ENCODE data around the gene FNBP1.

Gene FNBP1

GRCh38 chr9:130036099-130036498 lies 6.9 kb downstream of the FNBP1 start:
- DNase-seq (ENCODE audit: extremely low read depth, low read depth) = no peak
- TF ChIP-seq, protein P1, sequence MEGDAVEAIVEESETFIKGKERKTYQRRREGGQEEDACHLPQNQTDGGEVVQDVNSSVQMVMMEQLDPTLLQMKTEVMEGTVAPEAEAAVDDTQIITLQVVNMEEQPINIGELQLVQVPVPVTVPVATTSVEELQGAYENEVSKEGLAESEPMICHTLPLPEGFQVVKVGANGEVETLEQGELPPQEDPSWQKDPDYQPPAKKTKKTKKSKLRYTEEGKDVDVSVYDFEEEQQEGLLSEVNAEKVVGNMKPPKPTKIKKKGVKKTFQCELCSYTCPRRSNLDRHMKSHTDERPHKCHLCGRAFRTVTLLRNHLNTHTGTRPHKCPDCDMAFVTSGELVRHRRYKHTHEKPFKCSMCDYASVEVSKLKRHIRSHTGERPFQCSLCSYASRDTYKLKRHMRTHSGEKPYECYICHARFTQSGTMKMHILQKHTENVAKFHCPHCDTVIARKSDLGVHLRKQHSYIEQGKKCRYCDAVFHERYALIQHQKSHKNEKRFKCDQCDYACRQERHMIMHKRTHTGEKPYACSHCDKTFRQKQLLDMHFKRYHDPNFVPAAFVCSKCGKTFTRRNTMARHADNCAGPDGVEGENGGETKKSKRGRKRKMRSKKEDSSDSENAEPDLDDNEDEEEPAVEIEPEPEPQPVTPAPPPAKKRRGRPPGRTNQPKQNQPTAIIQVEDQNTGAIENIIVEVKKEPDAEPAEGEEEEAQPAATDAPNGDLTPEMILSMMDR (IDR thresholded peaks at IDR 0.05; ENCODE audit: low read depth, low read length) = no peak

DNA sequence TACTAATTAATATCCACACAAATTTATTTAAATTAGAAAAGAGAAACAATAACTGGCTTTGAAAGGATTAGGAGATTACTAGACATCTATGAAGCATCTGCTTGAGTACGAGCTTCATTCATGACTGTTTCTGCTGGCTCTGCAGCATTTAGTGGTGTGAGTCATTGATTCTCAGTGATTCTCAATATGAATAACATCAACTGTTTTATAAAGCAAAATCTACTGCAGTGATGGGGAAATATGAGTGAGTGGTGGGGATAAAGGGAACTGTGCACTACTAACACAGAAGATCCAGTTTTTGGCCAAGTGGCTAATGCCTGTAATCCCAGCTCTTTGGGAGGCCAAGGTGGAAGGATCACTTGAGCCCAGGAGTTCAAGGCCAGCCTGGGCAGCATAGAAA lies 8.4 kb downstream of the FNBP1 start:
- DNase-seq (ENCODE audit: extremely low read depth, low read depth) = no peak
- TF ChIP-seq, protein P1 (IDR thresholded peaks at IDR 0.05; ENCODE audit: low read depth, low read length) = no peak

- no peak for DNase-seq (ENCODE audit: extremely low read depth, low read depth)
- TF ChIP-seq, protein P1 (IDR thresholded peaks at IDR 0.05; ENCODE audit: low read depth, low read length) = no peak
Measured at GRCh38 chr9:130030651-130031127, 12.3 kb downstream of the FNBP1 start.

- TF ChIP-seq, protein P1 (IDR thresholded peaks at IDR 0.05; ENCODE audit: low read depth, low read length) = no peak
- no peak for DNase-seq (ENCODE audit: extremely low read depth, low read depth)
Measured at GRCh38 chr9:130029223-130029973, 13.6 kb downstream of the FNBP1 start.

DNA sequence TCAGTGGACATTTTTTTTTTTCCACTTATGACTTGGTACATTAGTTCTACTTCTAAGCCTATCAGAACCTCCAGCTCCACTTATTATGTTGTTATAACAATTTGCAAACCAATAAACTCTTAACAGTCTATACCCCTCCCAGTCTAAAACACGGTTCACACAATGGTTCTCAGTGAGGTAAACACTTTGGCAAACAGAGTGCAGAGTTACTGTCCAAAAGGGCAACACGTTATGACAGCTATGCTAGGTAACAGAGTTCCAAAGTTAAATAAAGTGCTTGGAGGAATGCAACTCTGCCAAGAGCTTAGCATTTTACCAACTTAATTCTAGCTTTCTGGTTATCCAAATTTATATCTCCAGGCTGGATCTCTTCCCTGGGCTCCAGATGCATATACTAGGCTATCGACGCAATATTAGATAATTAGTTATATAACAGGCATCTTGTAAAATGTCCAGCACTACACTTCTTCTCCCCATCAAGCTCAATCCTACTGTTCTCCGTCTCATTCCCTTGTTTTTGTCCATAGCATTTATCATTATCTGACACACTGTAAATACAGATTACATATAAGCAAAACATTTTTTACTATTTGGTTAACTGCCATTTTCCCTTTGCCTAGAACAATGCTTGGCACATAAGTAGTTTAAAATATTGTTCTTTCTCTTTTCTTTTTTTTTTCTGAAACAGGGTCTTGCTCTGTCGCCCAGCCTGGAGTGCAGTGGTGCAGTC lies 14.3 kb downstream of the FNBP1 start:
- DNase-seq (ENCODE audit: extremely low read depth, low read depth) = no peak
- TF ChIP-seq, protein P1 (IDR thresholded peaks at IDR 0.05; ENCODE audit: low read depth, low read length) = no peak

DNA sequence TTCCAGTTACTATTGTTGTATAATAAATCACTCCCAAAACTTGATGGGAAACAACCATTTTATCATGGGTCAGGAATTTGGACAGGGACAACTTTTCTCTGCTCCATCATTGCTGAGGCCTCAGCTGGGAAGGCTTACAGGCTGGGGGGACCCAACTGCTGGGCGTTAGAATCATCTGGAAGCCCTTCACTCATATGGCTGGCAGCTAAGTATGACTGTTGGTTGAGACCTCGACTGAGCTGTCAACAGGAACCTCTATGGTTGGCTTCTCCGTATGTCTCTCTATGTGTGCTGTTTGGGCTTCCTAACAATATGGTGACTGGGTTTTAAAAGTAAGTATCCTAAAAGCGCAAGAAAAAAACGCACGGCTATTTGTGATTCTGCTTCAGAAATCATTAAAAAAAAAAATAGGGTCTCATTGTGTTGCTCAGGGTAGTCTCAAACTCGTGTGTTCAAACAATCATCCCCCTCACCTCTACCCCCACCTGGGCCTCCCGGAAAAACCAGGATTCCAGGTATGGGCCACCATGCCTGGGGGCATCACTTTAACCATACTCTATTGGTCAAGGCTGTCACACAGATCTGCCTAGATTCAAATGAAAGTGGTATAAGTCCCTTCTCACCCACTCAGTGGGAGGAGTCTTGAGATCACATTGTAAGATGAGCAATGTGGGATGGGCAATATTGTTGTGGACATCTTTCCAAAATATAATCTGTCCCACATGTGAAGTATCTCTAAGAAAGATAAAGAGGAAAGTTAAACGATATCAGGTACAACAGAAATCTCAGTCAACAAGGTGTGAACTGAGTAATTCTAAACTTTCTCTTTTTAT lies 15.2 kb downstream of the FNBP1 start:
- no peak for DNase-seq (ENCODE audit: extremely low read depth, low read depth)
- TF ChIP-seq, protein P1 (IDR thresholded peaks at IDR 0.05; ENCODE audit: low read depth, low read length) = no peak

Measured in AG09319 (cell line).